HG02759 (cell line): ENCODE data around the gene CXorf65.
A peak's percentile ranks its signal among the peaks of the same experiment; 100 is the strongest.

ENCODE experiments used
- ATAC-seq: cut with Tn5 transposase; IDR thresholded peaks from one replicate; pipeline ENCODE4 v1.9.1; 2021; ENCODE audit warnings: mild to moderate bottlenecking, moderate library complexity; ENCODE audit not compliant: unreplicated experiment

CXorf65 gene

GRCh38 chrX:71068044-71068918 is 38.3 kb downstream of the CXorf65 start, which contains the start of gene SNX12:
Gene SNX12 (minus strand): TSS chrX:71068334. CDS start chrX:71068306, 28 bp downstream.
- ATAC-seq, result peak; percentile 94

- ATAC-seq, result no peak
Observed at GRCh38 chrX:71067712-71068043, 38.9 kb downstream of the CXorf65 start.

- no peak for ATAC-seq
Observed at GRCh38 chrX:71067089-71067488, 39.5 kb downstream of the CXorf65 start.

- ATAC-seq, result no peak
Observed at GRCh38 chrX:71060127-71060526, 46.4 kb downstream of the CXorf65 start.

- ATAC-seq, result no peak
Observed at GRCh38 chrX:71057848-71058530, 48.6 kb downstream of the CXorf65 start.

GRCh38 chrX:71056867-71057266 is 49.7 kb downstream of the CXorf65 start:
- ATAC-seq, result no peak
